SU-DHL-6 (cell line): ENCODE data around the gene RAB6D.
"Not testable (repeated sequence)": the region's sequence is repeated elsewhere in the genome, so short reads cannot be mapped to it uniquely, and the experiment has no call there.

ENCODE experiments used
- EZH2phosphoT487 ChIP-seq: fragments of 200-600 bp; sonication (generic), shearing (Covaris generic); conservative IDR thresholded peaks from 2 replicates; pipeline ENCODE4 v1.6.1; 2018; ENCODE audit warnings: mild to moderate bottlenecking, antibody characterized with exemption, low read length, moderate library complexity, mixed read lengths
- TF ChIP-seq, protein P1 (sequence below): fragments of 200-600 bp; sonication (generic); IDR thresholded peaks from one replicate; pipeline ENCODE4 v1.5.1; 2017; ENCODE audit warnings: antibody characterized with exemption, mild to moderate bottlenecking, low read length, moderate library complexity; ENCODE audit not compliant: insufficient read depth, poor library complexity, severe bottlenecking

DNA sequence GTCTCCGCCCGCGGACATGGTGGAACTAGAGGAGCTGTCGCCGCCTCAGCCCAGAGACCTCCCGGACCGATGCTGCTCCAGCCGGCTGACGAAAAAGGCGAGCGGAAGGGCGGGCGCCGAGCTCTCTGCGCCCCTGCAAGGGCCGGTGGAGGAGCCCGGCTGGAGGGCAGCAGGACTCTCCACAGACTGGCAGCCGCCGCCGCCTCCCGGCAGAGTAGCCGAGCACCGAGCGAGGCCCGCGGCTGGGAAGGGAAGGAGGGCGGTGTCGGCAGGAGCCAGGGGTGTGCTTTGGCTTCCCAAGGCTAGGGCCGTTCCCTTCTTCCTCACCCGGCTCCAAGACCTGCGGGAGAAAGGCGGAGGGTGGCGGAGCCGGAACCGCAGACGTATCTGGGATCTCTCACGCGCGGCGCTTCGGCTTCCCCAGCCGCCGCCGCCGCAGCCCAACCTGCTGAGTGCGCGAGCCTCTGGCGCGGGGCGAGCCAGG is at the start of gene RAB6D:
- TF ChIP-seq, protein P1, sequence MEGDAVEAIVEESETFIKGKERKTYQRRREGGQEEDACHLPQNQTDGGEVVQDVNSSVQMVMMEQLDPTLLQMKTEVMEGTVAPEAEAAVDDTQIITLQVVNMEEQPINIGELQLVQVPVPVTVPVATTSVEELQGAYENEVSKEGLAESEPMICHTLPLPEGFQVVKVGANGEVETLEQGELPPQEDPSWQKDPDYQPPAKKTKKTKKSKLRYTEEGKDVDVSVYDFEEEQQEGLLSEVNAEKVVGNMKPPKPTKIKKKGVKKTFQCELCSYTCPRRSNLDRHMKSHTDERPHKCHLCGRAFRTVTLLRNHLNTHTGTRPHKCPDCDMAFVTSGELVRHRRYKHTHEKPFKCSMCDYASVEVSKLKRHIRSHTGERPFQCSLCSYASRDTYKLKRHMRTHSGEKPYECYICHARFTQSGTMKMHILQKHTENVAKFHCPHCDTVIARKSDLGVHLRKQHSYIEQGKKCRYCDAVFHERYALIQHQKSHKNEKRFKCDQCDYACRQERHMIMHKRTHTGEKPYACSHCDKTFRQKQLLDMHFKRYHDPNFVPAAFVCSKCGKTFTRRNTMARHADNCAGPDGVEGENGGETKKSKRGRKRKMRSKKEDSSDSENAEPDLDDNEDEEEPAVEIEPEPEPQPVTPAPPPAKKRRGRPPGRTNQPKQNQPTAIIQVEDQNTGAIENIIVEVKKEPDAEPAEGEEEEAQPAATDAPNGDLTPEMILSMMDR: not testable (repeated sequence)
- not testable (repeated sequence) for TF ChIP-seq EZH2phosphoT487
